ENCODE measurements around the gene RASSF6. TPM values are rescaled to one million over a fixed set of nuclear protein-coding genes. Genes with fewer than 3 reads are reported as not detected.
A peak's percentile ranks its signal among the peaks of the same experiment; 100 is the strongest.

Gene RASSF6
- total RNA-seq, 1 donor from 2014 or later: 5.3 TPM

DNA sequence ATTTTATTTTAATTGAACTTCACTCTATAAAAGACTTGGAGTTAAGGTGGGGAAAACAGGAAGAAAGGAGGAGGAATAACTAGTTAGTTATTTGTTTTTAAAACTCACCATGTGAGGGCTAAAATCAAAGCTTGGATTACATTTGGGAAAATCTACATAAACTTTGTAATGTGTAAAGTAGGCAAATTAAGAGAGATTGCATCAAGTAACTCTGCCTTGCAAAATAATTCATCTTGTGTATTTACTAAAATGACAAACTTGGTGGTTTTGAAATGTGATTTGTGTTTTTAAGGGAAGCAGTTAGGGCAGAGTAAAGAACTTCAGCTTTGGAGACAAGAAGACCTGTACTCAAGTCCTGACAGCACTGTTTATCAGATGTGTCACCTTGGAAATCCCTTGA is 43.3 kb upstream of the RASSF6 start:
- Mint-ChIP-seq H3K4me3 (no peak overlapping the region), H3K27me3 (no peaks in the 10 kb centered on the region), H3K4me1 (ENCODE audit: unreplicated experiment) (peaks cover 4% of the 10 kb centered on the region), H3K27ac (no peak overlapping the region), H3K9me3 (no peaks in the 10 kb centered on the region), H3K36me3 (no peaks in the 10 kb centered on the region)
- no peak for DNase-seq (ENCODE audit: extremely low spot score, unreplicated experiment)
- TF ChIP-seq CTCF (conservative IDR thresholded peaks at IDR 0.05): no peak

DNA sequence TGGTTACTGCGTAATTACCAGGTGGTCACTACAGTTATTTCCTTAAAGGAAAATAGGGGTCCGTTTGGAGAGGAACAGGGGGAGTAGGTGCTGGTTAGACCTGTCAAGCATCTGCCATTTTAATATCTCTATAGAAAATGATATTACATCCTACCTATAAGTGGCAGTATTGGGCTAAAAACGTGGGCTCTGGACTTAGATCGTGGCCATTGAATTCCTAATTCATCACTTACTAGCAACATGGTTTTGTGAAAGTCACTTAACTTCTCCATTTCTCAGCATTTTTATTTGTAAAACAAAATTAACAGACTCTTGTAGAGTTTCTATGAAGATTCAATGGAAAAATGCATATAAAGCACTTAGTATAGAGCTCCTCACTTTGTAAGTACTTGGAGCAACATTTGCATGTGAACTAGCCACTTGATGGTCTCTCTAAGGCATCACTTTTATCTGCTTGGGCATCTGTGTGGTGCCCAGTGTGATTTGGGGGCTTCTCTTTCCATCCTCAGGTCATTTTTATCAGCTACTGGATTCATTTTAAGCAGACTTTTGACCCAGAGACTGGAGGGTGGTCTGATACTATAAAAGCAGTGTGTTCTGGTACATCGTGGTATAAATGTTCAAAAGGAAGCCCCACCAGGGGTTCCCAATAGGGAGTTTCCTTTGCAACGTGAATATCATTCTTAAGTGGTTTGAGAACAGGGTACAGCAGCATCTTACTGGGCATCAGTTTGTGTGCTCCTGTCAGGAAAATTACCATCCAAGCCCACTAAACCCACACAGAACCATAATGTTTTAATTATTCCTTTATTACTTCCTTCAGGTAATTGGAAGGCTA is 42.7 kb upstream of the RASSF6 start:
- Mint-ChIP-seq H3K9me3 (no peaks in the 10 kb centered on the region), H3K4me1 (ENCODE audit: unreplicated experiment) (peaks cover 4% of the 10 kb centered on the region), H3K36me3 (no peaks in the 10 kb centered on the region), H3K4me3 (no peak overlapping the region), H3K27ac (no peak overlapping the region), H3K27me3 (no peaks in the 10 kb centered on the region)
- DNase-seq (ENCODE audit: extremely low spot score, unreplicated experiment): no peak
- TF ChIP-seq CTCF (conservative IDR thresholded peaks at IDR 0.05): peak; percentile 61

DNA sequence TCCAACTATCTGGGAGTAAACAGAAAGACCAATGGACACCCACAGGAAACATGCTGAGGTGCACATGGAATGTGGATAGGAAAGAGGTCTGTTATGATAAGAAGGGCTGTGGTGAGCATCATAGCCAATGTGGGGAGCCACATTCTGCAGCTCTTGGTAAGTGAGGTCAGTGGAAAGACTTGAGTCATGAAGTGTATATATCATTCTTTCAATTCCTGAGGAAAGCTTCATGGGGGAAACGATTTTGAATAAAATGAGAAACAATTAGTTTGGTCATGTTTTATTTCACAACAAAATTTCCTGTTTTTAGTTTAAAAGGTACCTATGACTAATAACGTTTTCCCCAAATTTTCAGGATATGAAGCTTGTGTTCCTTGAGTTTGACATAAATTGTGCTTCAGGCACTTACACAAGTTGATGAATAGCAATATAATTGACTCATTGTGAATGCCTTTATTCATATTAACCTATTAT is 41.4 kb upstream of the RASSF6 start:
- TF ChIP-seq CTCF (conservative IDR thresholded peaks at IDR 0.05): no peak
- Mint-ChIP-seq H3K9me3 (no peaks in the 10 kb centered on the region), H3K27me3 (no peaks in the 10 kb centered on the region), H3K36me3 (no peaks in the 10 kb centered on the region), H3K4me3 (no peak overlapping the region), H3K4me1 (ENCODE audit: unreplicated experiment) (peaks cover 4% of the 10 kb centered on the region), H3K27ac (no peak overlapping the region)
- DNase-seq (ENCODE audit: extremely low spot score, unreplicated experiment): no peak

DNA sequence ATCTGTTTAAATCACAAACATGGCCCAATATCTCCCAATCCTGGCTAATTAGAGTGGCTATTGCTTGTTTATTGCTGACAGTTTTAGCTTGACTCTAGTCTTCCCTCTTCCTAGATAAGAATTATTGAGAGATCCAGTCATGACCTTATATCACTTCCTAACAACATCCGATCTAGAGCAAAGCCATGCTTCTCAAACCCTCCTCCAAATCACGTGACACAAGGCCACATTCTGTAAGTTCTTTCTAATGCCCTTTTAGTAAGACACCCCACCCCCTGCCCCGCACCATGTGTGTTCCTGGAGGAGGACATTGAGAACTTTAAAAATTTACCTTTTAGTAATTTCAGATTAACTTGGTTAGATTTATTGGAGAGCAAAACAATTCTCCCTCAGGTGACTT is 40.6 kb upstream of the RASSF6 start:
- peaks cover 4% of the 10 kb centered on the region for H3K4me1 Mint-ChIP-seq (ENCODE audit: unreplicated experiment)
- H3K27ac Mint-ChIP-seq: no peak overlapping the region

DNA sequence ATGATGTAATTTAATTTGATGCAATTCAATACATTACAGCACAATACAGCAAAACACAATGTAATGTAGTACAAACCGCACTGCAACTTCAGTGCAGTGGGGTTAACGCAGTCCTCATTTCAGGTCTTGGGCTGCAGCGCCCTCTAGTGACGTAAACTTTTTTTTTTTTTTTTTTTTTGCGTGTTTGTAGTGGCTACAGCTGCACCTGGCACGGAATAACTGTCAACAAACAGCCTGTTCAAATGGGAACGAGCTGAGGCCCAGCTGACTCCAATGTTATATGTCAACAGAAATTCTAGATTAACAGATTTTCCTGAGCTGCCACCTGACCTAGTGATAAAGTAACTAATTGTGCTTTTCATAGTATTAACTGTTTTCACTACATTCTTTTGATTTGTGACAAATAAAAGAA is 33.5 kb upstream of the RASSF6 start:
- Mint-ChIP-seq H3K36me3 (no peaks in the 10 kb centered on the region), H3K27ac (no peak overlapping the region), H3K4me1 (ENCODE audit: unreplicated experiment) (no peaks in the 10 kb centered on the region), H3K27me3 (no peaks in the 10 kb centered on the region), H3K4me3 (no peak overlapping the region), H3K9me3 (no peaks in the 10 kb centered on the region)
- TF ChIP-seq CTCF (conservative IDR thresholded peaks at IDR 0.05): peak; percentile 76
- DNase-seq (ENCODE audit: extremely low spot score, unreplicated experiment): no peak

More for the DNA sequence above, 40.6 kb upstream of the RASSF6 start:
- H3K27me3 Mint-ChIP-seq: no peaks in the 10 kb centered on the region
- DNase-seq (ENCODE audit: extremely low spot score, unreplicated experiment): no peak
- no peaks in the 10 kb centered on the region for H3K36me3 Mint-ChIP-seq
- TF ChIP-seq CTCF (conservative IDR thresholded peaks at IDR 0.05): no peak
- no peaks in the 10 kb centered on the region for H3K9me3 Mint-ChIP-seq
- no peak overlapping the region for H3K4me3 Mint-ChIP-seq

Data from type B pancreatic cell (in vitro differentiated cells).